GM12864 (cell line): ENCODE results near the gene SEMA3C.

Experiments used
- DNase-seq: peaks from one replicate; pipeline ENCODE4 v3.0.0-alpha.2; 2011; ENCODE audit warnings: low read depth
- H3K4me3 ChIP-seq: 2 replicates; pipeline ENCODE4 v1.5.1; 2011; ENCODE audit warnings: mild to moderate bottlenecking, low read depth, low read length, control low read depth
- CTCF ChIP-seq: IDR thresholded peaks from 2 replicates; pipeline ENCODE4 v1.5.1; 2011; ENCODE audit warnings: low read depth, mild to moderate bottlenecking, moderate library complexity, low read length, control low read depth, inconsistent platforms; ENCODE audit errors: missing control alignments

SEMA3C gene

GRCh38 chr7:80833289-80834268 lies 85.3 kb downstream of the SEMA3C start:
- no peak for DNase-seq
- no peak overlapping the region for H3K4me3 ChIP-seq
- no peak for TF ChIP-seq CTCF

- no peak for DNase-seq
- H3K4me3 ChIP-seq = no peak overlapping the region
- no peak for TF ChIP-seq CTCF
Observed at GRCh38 chr7:80832006-80832405, 86.8 kb downstream of the SEMA3C start.

GRCh38 chr7:80830584-80831285 lies 88.1 kb downstream of the SEMA3C start:
- no peak overlapping the region for H3K4me3 ChIP-seq
- DNase-seq = no peak
- TF ChIP-seq CTCF = no peak

- no peak overlapping the region for H3K4me3 ChIP-seq
- no peak for TF ChIP-seq CTCF
- no peak for DNase-seq
Observed at GRCh38 chr7:80830010-80830409, 88.8 kb downstream of the SEMA3C start.

- no peak for TF ChIP-seq CTCF
Observed at GRCh38 chr7:80829527-80829926, 89.3 kb downstream of the SEMA3C start.

GRCh38 chr7:80827239-80827633 lies 91.6 kb downstream of the SEMA3C start:
- H3K4me3 ChIP-seq = no peak overlapping the region
- DNase-seq = no peak
- no peak for TF ChIP-seq CTCF

More at GRCh38 chr7:80829527-80829926, 89.3 kb downstream of the SEMA3C start:
- DNase-seq = no peak
- no peak overlapping the region for H3K4me3 ChIP-seq
